ENCODE results near the gene CLCN3.

- no peak for TF ChIP-seq GATA2 (IDR thresholded peaks at IDR 0.05; ENCODE audit: low read depth, low read length)
- no peak for TF ChIP-seq GATA3 (IDR thresholded peaks at IDR 0.05; ENCODE audit: low read depth, low read length)
Measured at GRCh38 chr4:169619518-169619957, 840 bp upstream of the CLCN3 start.

All from SH-SY5Y (cell line).